T-helper 2 cell (primary cell): Measurements from ENCODE around the gene UBN1.
"Not testable (repeated sequence)": the region's sequence is repeated elsewhere in the genome, so short reads cannot be mapped to it uniquely, and the experiment has no call there.

Source experiments
- DNase-seq, 5 experiments: peaks; one replicate each; pipeline versions ENCODE4 v3.0.0 to v3.0.0-alpha.2; 2012 to 2022

The UBN1 gene

DNA sequence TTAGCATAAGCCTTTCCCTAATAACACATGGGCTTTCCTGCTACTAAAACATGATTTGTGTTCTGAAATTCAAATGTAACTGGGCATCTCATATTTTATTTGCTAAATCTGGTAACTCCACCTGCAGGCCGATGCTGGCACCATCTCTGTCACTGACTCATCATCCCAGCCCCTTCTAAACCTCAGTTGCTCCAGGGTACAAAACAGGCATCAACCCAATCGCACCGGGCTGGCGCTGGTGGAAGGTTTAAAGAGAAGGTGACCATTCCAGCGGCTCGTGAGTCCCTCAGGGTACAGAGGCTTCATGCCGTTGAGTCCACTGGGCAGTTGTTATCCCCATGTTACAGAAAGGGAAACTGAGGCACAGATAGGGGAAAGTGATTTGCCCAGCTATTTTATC, 62.5 kb downstream of the UBN1 start:
- DNase-seq: no peak

DNA sequence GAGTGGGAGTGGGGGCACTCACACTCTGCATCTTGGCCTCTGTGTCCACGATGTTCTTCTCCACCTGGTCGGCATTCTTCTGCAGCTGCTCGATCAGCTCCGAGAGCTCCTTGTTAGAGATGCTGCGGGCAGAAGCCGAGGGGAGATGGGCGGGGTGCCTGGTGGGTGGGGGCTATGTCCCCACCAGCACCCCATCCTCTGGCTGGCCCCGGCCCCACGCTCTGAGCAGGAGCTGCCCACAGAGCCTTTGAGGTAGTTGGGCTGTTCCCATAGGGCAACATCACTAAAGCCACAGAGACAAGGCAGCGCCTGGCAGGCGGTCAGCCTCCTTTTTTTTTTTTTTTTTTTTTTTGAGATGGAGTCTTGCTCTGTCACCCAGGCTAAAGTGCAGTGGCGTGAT, 63.5 kb downstream of the UBN1 start:
- no peak for DNase-seq

DNA sequence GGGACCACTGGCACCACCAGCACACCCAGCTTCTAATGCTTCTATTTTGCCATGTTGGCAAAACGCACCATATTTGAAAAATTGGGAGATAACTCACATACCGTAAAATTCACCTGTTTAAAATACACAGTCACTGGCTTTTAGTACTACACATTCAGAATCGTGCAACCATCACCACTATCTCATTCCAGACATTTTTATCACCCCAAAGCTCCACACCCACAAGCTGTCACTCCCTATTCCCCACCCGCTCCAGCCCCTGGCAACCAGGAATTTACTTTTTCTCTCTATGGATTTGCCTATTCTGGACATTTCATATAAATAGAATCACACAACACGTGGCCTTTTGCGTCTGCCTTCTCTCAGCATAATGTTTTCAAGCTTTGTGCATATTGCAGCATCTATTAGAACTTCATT, 64.7 kb downstream of the UBN1 start:
- DNase-seq: no peak

DNA sequence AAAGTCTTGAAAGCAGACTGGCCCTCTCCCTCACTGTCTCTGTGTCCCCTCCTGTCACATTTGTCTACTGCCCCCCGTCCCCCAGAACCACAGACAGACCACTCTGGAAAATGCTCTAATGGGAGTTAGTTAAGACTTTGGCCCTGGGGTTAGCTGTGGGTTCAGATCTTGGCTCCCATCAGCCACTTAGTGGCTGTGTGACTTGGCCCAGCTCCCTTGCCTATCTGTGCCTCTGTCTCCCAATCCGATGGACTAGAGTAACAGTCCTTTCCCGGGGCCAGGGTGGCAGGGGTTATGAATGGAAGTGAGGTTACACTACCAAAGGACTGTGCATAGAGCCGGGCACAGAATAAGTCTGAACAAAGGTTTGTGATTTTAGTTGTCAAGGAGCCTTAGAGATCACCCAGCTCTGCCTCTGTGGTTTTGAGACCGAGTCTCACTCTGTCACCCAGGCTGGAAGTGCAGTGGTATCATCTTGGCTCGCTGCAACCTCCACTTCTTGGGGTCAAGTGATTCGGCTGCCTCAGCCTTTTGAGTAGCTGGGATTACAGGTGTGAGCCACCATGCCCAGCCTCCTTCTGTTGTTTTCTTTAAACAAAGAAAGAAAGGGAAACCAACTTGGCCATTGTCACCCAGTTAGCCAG, 66.0 kb downstream of the UBN1 start:
- no peak for DNase-seq

DNA sequence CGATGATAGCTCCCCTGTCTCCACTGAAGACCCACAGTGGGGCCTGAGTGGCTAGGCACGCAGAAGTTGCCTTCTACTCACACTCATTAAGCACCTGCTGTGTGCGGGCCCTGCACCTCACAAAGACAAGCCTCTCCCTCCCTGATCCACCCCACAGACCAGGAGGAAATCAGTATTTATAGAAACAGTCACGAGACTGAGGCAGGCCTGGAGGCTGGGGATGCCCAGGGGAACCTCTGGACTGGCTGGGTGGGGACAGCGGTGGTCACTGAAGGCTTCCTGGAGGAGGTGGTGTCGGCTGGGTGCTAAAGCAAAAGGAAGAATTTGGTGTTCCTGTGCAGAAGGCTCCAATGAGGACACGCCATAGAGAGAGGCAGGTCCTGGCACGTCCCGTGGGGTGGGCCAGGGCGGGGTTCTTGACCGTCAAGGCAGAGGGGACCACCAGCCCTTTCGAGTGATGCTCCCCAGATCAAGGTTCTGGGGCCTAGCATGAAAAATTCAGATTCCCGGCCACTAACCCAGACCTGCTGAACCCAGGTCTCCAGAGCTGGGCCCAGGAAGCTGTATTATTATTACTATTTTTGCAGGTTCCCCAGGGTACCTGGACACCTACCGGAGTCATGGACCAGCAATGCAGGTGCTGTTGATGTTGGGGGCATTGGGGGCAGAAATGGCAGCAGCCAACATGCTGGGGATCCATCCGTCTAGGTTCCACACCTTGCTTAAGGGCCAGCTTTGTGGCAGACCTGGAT, 66.7 kb downstream of the UBN1 start:
- no peak for DNase-seq

DNA sequence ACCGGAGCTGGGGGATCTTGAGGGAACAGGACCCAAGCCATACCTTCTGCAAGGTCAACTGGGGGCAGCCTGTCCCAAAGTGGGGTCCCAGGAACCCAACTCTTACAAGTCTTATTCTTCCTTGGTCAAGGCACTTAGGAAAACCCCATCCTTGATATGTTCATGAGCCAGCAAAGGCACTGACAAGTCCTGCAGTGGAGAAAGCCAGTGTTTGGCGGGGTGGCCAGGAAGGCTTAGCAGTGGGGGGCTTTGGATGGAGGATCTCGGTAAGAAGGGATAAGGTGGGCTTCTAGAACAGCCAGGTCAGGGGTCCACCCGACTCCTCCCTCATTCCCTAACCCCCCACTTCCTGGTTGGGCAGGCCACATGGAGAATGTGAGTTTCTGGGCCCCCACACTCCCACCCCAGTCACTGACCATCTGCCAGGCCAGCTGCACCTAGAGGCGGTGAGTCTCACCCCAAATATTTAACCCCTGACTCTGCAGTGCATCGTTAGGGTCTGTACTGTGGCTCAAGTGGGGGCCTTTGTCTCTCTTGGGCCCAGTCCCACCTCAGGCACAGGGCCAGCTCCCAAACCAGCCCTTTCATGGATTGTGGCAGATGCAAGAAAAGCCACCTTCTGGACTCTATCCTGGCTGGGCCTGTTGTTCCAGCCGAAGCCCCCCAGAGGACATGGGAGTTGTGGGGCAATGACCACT, 67.4 kb downstream of the UBN1 start:
- no peak for DNase-seq

DNA sequence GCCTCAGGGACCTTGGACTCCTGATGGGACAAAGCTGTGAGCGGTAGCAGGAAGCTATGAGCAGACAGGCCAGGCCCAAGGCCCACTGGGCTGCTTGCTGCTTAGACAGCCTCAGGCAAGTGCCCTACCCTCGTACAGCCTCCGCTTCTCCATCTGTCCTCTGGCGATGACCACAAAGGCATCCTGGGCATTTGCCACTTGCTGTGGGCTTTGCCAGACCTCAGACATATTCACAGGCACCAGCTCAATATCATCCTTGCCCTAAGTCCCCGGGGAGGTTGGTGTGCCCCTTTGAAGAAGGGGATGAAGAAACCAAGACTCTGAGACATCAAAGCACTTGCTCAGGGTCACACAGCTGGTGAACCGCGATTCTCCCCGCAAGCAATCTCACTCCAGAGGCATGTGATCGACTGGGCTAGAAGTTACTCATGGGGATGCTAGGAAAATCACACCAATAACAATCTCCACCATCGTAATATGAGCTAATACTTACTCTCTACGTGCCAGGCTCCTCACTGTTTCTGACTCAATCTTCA, 68.0 kb downstream of the UBN1 start:
- no peak for DNase-seq

DNA sequence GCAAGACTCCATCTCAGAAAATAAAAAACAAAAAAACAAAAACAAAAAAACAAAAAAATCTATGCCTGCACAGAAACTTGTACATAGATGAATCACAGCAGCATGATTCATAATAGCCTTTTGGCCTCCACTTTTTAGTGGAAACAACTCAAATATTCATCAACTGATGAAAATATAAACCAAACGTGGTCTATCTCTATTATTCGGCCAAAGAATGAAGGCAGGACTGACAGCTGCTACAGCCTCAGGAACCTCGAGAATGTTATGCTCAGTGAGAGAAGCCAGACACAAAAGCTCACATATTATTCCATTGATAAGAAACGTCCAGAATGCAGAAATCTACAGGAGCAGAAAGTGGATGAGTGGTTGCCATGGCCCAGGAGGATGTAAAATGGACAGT, 69.8 kb downstream of the UBN1 start:
- no peak for DNase-seq

DNA sequence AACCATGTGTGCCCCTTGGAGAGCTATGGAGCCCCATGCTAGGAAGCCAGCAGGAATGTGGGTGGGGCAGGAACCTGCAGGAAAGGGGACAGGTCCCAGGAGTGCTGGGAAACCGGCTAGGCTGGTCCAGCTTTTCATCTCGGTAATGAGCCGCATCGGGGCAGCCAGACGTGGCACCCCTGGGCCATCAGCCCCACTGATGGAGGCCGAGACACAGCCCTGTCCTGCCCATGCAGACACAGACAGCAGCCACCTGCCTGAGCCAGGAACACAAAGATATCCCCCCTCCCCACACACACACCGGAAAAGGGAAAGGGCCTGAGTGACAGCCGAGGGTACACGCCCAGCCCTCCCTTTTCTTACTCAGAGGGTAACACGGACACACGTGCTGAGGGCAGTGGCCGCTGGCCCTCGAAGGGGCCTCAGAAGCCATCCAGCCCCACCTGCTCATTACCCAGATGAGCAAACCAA, 71.5 kb downstream of the UBN1 start:
- no peak for DNase-seq

DNA sequence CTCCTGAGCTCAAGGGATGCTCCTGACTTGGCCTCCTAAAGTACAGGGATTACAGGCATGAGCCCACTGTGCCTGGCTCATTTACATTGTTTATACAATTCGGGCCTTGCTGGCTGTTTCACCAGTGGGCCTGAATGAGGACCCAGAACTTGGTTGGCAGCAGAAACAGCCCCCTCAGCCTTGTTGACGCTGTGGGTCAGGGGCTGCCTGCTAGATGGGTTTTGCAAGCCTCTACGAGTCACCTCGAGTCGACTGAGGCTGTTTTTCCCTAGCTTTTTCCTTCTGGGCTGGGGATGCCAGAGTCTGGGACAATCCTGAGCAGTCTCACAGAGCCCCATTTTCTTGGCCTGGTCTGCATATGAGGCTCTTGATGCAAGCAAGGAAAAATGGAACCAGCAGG, 73.5 kb downstream of the UBN1 start:
- no peak for DNase-seq

DNA sequence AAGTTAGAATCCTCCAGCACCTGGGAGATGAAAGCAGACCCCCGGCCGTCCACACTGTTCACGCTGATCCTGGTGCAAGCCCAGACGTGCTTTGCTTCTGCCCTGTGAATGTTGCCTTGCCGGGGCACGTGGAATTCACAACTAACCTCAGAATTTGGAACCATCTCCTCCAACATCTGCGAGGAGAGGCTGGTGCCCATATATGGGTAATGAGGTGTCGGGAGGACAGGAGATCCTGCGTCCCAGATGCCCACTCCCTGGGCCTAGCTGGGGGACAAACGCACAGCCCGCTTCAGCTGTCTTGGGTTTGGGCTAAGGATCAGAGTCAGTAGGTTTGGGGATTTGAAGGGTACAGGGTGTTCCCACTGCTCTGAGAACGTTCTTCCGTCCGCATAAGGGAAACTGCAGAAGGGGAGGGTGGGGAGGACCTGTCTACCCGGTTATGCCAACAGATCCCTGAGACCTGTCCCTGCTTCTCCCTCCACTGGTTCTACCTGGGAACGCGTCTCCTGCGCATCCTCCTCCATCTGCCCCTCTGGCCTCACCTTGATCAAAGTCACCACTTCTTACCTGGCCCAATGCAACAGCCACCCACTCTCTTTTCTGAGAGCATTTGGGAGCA, 75.6 kb downstream of the UBN1 start:
- no peak for DNase-seq

DNA sequence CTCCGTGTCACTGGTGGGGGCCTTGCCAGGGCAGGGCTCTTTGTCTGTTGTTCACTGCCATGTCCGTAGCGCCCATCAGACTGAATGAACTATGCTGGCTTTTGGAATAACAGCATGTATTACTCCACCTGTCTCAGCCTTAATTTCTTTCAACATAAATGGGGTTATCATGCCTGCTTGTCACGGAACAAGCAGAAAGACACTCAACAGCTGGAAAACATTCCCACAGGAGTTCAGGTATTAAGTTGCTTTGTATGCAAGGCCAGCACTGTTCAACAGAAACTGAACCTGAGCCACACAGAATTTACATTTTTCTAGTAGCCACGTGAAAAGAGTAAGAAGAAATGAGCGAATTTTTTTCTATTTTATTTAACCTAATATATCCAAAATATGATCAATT, 76.6 kb downstream of the UBN1 start:
- DNase-seq: no peak

DNA sequence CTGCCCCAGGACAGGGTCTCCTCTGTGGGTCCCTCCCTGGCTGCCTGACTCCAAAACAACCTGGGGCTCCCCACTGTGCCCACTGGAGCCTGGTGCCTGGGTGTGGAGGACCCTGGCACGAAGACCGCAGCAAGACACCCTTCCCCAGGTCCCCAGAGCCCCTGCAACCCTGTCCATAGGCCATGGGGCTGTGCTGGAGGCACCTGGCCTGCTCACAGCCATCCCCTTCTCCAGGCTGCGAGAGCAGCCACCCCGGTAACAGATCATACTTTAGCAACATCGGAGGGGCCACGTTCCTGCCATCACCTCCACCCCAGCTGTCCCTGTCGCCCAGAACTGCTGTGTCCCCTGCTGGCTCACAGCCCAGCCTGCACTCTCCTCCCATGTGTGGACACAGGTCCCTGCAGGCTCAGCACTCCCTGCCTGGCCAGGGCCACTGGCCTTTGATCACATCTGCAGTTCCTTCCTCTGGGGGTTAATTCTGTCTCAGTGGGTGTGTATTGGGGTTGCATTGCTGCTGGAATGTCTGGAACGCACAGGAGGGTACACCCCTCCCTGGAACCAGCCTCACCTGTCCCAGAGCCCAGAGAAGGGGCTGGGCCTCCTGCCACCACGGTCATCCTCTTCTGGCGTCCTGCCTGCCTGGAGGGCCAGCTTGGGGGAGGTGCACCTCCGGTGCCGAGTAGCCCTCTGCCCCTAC, 77.5 kb downstream of the UBN1 start:
- DNase-seq: no peak

DNA sequence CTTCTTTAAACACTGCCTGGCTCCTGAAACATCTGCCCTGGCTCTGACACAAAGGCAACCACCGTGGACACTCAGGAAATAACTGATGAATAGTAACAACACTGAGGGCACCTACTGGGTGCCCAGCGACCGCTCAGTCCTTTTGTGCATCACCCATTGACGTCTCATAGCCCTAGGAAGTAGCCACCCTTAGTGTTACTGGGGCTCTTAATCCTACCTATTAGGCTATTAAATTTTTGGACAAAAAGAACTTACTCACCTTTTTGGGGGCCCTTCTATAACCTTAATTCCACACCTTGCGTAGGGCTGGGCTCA, 78.0 kb downstream of the UBN1 start:
- no peak for DNase-seq

DNA sequence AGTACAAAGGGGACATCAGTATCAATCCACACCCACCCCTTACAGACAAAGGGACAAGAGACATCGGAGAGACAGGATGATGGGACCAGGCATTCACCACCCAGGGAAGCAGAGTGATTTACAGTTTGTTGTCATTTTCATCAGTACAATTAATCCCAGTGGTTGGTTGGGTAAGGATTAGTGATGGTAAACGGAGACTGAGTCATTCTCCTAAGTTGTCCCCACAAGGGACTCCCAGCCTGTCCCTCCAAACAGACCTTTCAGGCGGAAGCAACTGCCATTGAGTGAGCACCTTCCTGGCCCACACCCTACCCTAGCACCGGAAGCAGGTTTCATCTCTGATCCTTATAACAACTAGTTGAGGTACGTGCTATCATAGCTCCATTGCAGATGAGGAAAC, 78.5 kb downstream of the UBN1 start:
- DNase-seq: no peak

DNA sequence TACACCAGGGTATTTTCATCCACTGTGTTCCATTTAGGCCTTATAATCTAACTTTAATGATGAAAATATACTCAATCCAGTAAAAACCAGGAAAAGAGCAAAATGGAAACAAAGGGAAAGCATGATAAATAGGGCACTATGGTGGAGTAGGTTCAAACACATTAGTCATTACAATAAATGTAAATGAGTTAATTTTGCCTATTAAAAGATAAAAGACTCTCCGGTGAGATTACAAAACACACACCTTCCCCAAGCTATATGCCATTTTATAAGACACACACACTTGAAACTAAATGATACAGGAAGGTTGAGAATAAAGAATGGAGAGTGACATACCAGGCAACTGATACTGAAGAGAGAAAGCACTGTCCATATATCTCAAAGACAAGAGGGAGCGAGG, 79.6 kb downstream of the UBN1 start:
- no peak for DNase-seq

DNA sequence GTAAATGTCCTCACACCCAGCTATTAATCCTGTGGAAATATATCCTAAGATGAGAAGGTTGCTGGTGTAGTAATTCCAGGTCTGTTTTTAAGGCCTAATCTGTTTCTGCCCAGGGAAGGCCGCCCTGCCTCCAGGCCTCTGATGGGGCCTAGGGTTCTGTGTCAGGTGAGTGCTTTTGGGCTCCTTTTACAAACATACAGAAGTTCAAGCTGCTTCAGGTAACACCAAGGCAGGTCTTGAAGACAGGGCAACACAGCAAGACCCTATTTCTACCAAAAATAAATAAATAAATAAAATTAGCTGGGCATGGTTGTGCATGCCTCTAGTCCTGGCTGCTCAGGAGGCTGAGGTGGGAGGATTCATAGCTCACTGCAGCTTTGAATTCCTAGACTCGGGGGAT, 80.4 kb downstream of the UBN1 start:
- DNase-seq: no peak

DNA sequence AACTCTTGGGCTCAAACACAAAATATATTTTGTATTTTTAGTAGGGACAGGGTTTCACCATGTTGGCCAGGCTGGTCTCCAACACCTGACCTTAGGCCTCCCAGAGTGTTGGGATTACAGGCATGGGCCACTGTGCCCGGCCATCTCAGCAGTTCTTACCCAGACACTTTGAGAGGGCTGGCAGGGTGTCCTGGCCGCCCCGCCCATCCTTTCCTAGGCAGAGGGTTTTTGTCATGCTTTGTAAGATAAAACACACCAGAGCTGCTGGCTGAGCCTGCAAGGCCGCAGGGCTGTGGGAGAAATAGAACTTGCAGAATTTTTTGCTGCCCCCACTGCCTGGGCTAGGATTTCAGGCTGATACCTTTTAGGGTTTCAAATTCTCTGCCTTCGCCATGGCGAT, 80.9 kb downstream of the UBN1 start:
- no peak for DNase-seq

DNA sequence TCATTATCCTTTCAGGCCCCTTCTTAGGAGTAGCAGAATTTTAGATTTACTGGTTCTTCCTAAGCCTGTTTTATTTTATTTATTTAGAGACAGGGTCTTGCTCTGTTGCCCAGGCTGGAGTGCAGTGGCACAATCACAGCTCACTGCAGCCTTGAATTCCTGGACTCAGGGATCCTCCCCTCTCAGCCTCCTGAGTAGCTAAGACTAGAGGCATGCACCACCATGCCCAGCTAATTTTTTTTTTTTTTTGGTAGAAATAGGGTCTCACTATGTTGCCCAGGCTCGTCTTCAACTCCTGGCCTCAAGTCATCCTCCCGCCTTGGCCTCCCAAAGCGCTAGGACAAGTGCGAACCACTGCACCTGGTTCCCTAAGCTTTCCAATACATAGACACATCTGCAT, 82.3 kb downstream of the UBN1 start:
- not testable (repeated sequence) for DNase-seq

DNA sequence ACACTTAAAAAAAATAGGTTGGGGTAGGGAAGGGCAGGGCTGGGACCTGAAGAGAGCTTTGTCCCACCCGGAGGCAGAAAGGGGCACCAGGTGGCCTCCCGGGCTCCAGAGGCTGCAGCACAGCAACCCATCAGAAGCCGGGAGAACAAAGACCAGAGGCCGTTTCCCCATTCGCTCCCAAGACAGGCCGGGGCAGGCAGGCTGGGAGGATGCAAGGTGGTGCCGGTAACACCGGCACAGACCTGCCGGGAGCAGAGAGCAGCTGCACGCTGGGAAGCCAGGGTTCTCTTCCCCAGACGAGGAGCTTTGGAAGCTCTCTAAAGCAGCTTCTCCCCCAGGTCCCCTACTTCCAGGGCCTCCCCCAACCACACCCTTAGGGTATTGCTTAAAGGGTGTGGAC, 84.1 kb downstream of the UBN1 start:
- DNase-seq: no peak
